HG02759 (cell line): ENCODE data around the gene EPHA6.

ENCODE experiments used
- ATAC-seq: cut with Tn5 transposase; IDR thresholded peaks from one replicate; pipeline ENCODE4 v1.9.1; 2021; ENCODE audit warnings: mild to moderate bottlenecking, moderate library complexity; ENCODE audit not compliant: unreplicated experiment

Gene EPHA6

GRCh38 chr3:96813820-96814650 is at the start of gene EPHA6:
EPHA6 (plus strand) TSS chr3:96814594.
- ATAC-seq = peak; percentile 22

GRCh38 chr3:96776818-96777217 is 37.6 kb upstream of the EPHA6 start:
- ATAC-seq = no peak

- ATAC-seq = no peak
Measured at GRCh38 chr3:96779810-96780209, 34.6 kb upstream of the EPHA6 start.

GRCh38 chr3:96796101-96796500 is 18.3 kb upstream of the EPHA6 start:
- ATAC-seq = no peak

- ATAC-seq = no peak
Measured at GRCh38 chr3:96803870-96804269, 10.5 kb upstream of the EPHA6 start.

GRCh38 chr3:96806341-96806740 is 8.1 kb upstream of the EPHA6 start:
- ATAC-seq = no peak

GRCh38 chr3:96813134-96813819 is 1.1 kb upstream of the EPHA6 start:
- peak; percentile 98 for ATAC-seq

- ATAC-seq = no peak
Measured at GRCh38 chr3:96814651-96815567, 515 bp downstream of the EPHA6 start.

GRCh38 chr3:96831175-96831574 is 16.8 kb downstream of the EPHA6 start:
- no peak for ATAC-seq

GRCh38 chr3:96833301-96833700 is 18.9 kb downstream of the EPHA6 start:
- no peak for ATAC-seq

GRCh38 chr3:96836153-96836915 is 21.9 kb downstream of the EPHA6 start:
- no peak for ATAC-seq

- ATAC-seq = no peak
Measured at GRCh38 chr3:96843505-96844203, 29.3 kb downstream of the EPHA6 start.

- no peak for ATAC-seq
Measured at GRCh38 chr3:96844204-96844514, 29.8 kb downstream of the EPHA6 start.

- no peak for ATAC-seq
Measured at GRCh38 chr3:96852849-96853248, 38.5 kb downstream of the EPHA6 start.

- no peak for ATAC-seq
Measured at GRCh38 chr3:96860882-96861281, 46.5 kb downstream of the EPHA6 start.

- ATAC-seq = peak; percentile 71
Measured at GRCh38 chr3:96863129-96863740, 48.8 kb downstream of the EPHA6 start.

GRCh38 chr3:96865605-96866004 is 51.2 kb downstream of the EPHA6 start:
- no peak for ATAC-seq

GRCh38 chr3:96869316-96869715 is 54.9 kb downstream of the EPHA6 start:
- no peak for ATAC-seq

GRCh38 chr3:96877510-96877909 is 63.1 kb downstream of the EPHA6 start:
- ATAC-seq = no peak

GRCh38 chr3:96900031-96900430 is 85.6 kb downstream of the EPHA6 start:
- no peak for ATAC-seq
